Measurements from ENCODE around the gene CDK3. TPM values are rescaled to one million over a fixed set of nuclear protein-coding genes. Genes with fewer than 3 reads are reported as not detected.

CDK3 gene
- total and polyA plus RNA-seq, 2 of the 4 experiments (the other 2 are of a cell fraction), result 0.72 to 8.8 TPM

DNA sequence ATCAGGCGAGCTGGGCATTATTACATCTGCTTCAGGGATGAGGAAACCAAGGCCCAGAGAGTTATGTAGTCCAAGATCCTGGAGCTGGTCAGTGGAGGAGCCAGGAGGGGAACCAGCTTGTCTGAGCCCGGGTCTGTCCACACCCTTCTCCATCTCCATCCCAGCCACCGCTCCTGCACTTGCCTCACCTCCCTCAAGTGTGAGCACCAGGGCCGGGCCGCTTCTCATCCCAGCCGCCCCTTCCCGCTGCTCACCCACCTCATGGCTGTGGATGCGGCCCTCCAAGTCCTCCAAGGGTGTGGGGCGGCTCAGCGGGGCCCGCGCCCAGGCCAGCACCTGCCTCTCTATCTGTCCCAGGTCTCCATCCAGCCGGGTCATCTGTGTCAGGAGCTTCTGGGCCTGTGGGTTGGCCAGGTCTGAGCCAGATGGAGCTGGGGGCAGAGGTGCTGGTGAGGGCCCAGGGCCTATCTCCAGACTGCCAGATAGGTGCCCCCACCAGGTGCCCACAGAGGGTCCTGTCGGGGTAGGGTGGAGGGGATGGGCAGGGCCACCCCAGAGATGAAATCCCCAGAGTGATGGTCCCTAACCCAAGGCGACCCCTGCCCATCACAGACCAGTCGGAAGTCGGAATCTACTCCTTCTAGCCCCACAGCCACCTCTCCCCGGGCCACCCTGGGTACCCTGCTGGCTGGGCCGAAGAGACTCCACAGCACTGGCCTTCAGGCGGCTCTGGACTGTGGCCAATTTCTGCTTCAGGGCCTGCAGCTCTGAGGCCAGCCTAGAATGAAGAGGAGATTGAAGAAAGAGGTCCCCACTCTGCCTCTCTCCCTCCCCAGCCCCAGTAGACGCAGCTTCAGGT is 17.1 kb downstream of the CDK3 start:
- H3K56ac ChIP-seq (ENCODE audit: extremely low read depth, insufficient read depth, low read length), result no peak overlapping the region
- no peak overlapping the region for H2AK9ac ChIP-seq (replicated peaks; ENCODE audit: low read depth, low read length, poor library complexity)
- ChIA-PET CTCF (interaction anchor here (0.6 kb wide), 1 partner anchor 675 kb away, joined by 5 read pairs; no protein-coding TSS in a partner anchor), POLR2A (ENCODE audit: unreplicated experiment) (interaction anchor here (0.6 kb wide), 1 partner anchor 269 kb away, joined by 12 read pairs; no protein-coding TSS in a partner anchor)
- no peaks in the 10 kb centered on the region for H3K79me1 ChIP-seq (ENCODE audit: low read depth in 1 of 2, low read length in 2 of 2)
- H3K4ac ChIP-seq (ENCODE audit: low read depth, low read length), result no peak overlapping the region
- H3K9ac ChIP-seq (ENCODE audit: low read depth, low read length), result no peak overlapping the region
- H2BK5ac ChIP-seq (ENCODE audit: low read depth, low read length, poor library complexity, severe bottlenecking), result no peak overlapping the region
- no peak overlapping the region for H3K4me3 ChIP-seq (ENCODE audit: insufficient read depth, low read depth, low read length)
- H2BK15ac ChIP-seq (ENCODE audit: low read depth, low read length), result no peak overlapping the region
- no peak overlapping the region for H4K5ac ChIP-seq (ENCODE audit: low read depth, low read length)
- H2BK20ac ChIP-seq (ENCODE audit: low read depth, low read length), result no peak overlapping the region
- dilution Hi-C loops (cut with HindIII; ENCODE audit: low sequenced_read_pairs, unreplicated experiment) (no loop called here), in situ Hi-C loops (cut with MboI; ENCODE audit: low sequenced_read_pairs) (loop anchor here (10.0 kb wide), 1 partner anchor 277 kb away; no protein-coding TSS in a partner anchor), intact Hi-C loops (cut with micrococcal nuclease) (no loop called here)
- 83% methylated on average over 6 of the region's 21 CpGs; no CpG with 5 or more reads in 1 of the 2 experiments for WGBS, 2 experiments (ENCODE audit: extremely low coverage in 2 of 2, insufficient read length in 1 of 2)
- no peaks in the 10 kb centered on the region for H4K20me1 ChIP-seq (ENCODE audit: insufficient read depth, low read length)
- no peak overlapping the region for H4K8ac ChIP-seq (ENCODE audit: low read depth in 2 of 2, low read length in 2 of 2)
- H3K27ac ChIP-seq (ENCODE audit: insufficient read depth, low read length), result no peak overlapping the region
- DNase-seq (no peak), ATAC-seq (ENCODE audit: low read depth) (no peak)
- H2AK5ac ChIP-seq (ENCODE audit: low read depth, low read length), result no peak overlapping the region
- no peak overlapping the region for H3K23ac ChIP-seq (ENCODE audit: low read depth, low read length)
- no peak overlapping the region for H3K18ac ChIP-seq (ENCODE audit: low read depth, low read length)
- H3K4me1 ChIP-seq (ENCODE audit: control insufficient read depth, insufficient read depth, low read length), result peaks cover 7% of the 10 kb centered on the region
- H2BK120ac ChIP-seq (ENCODE audit: low read depth, low read length), result no peak overlapping the region
- peaks cover 30% of the 10 kb centered on the region for H3K27me3 ChIP-seq (ENCODE audit: control insufficient read depth, insufficient read depth, low read length)
- H3K14ac ChIP-seq (replicated peaks; ENCODE audit: low read depth, low read length), result no peak overlapping the region
- no peaks in the 10 kb centered on the region for H3K9me1 ChIP-seq (ENCODE audit: insufficient read depth, low read length)
- H3K36me3 ChIP-seq (ENCODE audit: control insufficient read depth, insufficient read depth, low read length), result no peaks in the 10 kb centered on the region
- H4K91ac ChIP-seq (ENCODE audit: insufficient read depth, low read depth, low read length), result no peak overlapping the region
- no peak overlapping the region for H3K4me2 ChIP-seq (ENCODE audit: low read depth, low read length)
- no peaks in the 10 kb centered on the region for H3K9me3 ChIP-seq (ENCODE audit: control insufficient read depth, insufficient read depth, low read length)
- BruUV-seq (replicated peaks), result no TSS peak
- H2AFZ ChIP-seq (replicated peaks; ENCODE audit: low read length, poor library complexity), result no peak overlapping the region
- TF ChIP-seq BHLHE40 (IDR thresholded peaks at IDR 0.05; ENCODE audit: low read depth, low read length), result no peak
- TF ChIP-seq NFE2L2 (IDR thresholded peaks at IDR 0.05; ENCODE audit: low read depth, low read length), result no peak
- no peak for TF ChIP-seq MAFK (IDR thresholded peaks at IDR 0.05; ENCODE audit: low read depth, low read length)
- no peak for TF ChIP-seq FOS (IDR thresholded peaks at IDR 0.05; ENCODE audit: low read depth, low read length)
- no peak for TF ChIP-seq MAZ (IDR thresholded peaks at IDR 0.05; ENCODE audit: borderline replicate concordance, low read depth, low read length)
- TF ChIP-seq CHD1 (IDR thresholded peaks at IDR 0.05; ENCODE audit: low read depth, low read length), result no peak
- TF ChIP-seq, protein P1, sequence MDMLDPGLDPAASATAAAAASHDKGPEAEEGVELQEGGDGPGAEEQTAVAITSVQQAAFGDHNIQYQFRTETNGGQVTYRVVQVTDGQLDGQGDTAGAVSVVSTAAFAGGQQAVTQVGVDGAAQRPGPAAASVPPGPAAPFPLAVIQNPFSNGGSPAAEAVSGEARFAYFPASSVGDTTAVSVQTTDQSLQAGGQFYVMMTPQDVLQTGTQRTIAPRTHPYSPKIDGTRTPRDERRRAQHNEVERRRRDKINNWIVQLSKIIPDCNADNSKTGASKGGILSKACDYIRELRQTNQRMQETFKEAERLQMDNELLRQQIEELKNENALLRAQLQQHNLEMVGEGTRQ (IDR thresholded peaks at IDR 0.05; ENCODE audit: low read depth, low read length), result no peak
- TF ChIP-seq, protein P2, sequence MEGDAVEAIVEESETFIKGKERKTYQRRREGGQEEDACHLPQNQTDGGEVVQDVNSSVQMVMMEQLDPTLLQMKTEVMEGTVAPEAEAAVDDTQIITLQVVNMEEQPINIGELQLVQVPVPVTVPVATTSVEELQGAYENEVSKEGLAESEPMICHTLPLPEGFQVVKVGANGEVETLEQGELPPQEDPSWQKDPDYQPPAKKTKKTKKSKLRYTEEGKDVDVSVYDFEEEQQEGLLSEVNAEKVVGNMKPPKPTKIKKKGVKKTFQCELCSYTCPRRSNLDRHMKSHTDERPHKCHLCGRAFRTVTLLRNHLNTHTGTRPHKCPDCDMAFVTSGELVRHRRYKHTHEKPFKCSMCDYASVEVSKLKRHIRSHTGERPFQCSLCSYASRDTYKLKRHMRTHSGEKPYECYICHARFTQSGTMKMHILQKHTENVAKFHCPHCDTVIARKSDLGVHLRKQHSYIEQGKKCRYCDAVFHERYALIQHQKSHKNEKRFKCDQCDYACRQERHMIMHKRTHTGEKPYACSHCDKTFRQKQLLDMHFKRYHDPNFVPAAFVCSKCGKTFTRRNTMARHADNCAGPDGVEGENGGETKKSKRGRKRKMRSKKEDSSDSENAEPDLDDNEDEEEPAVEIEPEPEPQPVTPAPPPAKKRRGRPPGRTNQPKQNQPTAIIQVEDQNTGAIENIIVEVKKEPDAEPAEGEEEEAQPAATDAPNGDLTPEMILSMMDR (conservative IDR thresholded peaks at IDR 0.05; ENCODE audit: low read depth, low read length), result no peak
- TF ChIP-seq MXI1 (IDR thresholded peaks at IDR 0.05; ENCODE audit: borderline replicate concordance, low read depth, low read length), result no peak
- no peak for TF ChIP-seq CEBPB (IDR thresholded peaks at IDR 0.05; ENCODE audit: low read depth, low read length)
- no peak for TF ChIP-seq RCOR1 (IDR thresholded peaks at IDR 0.05; ENCODE audit: insufficient replicate concordance, low read length)
- no peak for TF ChIP-seq RAD21 (IDR thresholded peaks at IDR 0.05; ENCODE audit: low read length)
- TF ChIP-seq POLR2A (IDR thresholded peaks at IDR 0.05; ENCODE audit: low read depth, low read length), result no peak
- TF ChIP-seq RFX5 (IDR thresholded peaks at IDR 0.05; ENCODE audit: low read depth, low read length), result no peak
- TF ChIP-seq, protein P3, sequence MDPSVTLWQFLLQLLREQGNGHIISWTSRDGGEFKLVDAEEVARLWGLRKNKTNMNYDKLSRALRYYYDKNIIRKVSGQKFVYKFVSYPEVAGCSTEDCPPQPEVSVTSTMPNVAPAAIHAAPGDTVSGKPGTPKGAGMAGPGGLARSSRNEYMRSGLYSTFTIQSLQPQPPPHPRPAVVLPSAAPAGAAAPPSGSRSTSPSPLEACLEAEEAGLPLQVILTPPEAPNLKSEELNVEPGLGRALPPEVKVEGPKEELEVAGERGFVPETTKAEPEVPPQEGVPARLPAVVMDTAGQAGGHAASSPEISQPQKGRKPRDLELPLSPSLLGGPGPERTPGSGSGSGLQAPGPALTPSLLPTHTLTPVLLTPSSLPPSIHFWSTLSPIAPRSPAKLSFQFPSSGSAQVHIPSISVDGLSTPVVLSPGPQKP (IDR thresholded peaks at IDR 0.05; ENCODE audit: borderline replicate concordance, low read depth, low read length), result no peak

All from IMR-90 (cell line).